ENCODE results near the gene UPK3BL1.
"Not testable (repeated sequence)": the region's sequence is repeated elsewhere in the genome, so short reads cannot be mapped to it uniquely, and the experiment has no call there.

GRCh38 chr7:102614346-102614697 is 28.3 kb downstream of the UPK3BL1 start:
- TF ChIP-seq, protein P1, sequence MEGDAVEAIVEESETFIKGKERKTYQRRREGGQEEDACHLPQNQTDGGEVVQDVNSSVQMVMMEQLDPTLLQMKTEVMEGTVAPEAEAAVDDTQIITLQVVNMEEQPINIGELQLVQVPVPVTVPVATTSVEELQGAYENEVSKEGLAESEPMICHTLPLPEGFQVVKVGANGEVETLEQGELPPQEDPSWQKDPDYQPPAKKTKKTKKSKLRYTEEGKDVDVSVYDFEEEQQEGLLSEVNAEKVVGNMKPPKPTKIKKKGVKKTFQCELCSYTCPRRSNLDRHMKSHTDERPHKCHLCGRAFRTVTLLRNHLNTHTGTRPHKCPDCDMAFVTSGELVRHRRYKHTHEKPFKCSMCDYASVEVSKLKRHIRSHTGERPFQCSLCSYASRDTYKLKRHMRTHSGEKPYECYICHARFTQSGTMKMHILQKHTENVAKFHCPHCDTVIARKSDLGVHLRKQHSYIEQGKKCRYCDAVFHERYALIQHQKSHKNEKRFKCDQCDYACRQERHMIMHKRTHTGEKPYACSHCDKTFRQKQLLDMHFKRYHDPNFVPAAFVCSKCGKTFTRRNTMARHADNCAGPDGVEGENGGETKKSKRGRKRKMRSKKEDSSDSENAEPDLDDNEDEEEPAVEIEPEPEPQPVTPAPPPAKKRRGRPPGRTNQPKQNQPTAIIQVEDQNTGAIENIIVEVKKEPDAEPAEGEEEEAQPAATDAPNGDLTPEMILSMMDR (IDR thresholded peaks at IDR 0.05), result not testable (repeated sequence)
- not testable (repeated sequence) for TF ChIP-seq ZFX (IDR thresholded peaks at IDR 0.05; ENCODE audit: borderline replicate concordance)
